COLO668 (cell line): ENCODE data around the gene FAM162A.
"Not testable (repeated sequence)": the region's sequence is repeated elsewhere in the genome, so short reads cannot be mapped to it uniquely, and the experiment has no call there.

ENCODE experiments used
- DNase-seq: peaks from one replicate; lab custom pipeline; 2025; ENCODE audit not compliant: unreplicated experiment; lab: John Stamatoyannopoulos, UW

Gene FAM162A

GRCh38 chr3:122416966-122417365 lies 33.0 kb downstream of the FAM162A start:
- DNase-seq = no peak

GRCh38 chr3:122421101-122421500 lies 37.1 kb downstream of the FAM162A start:
- DNase-seq = no peak

GRCh38 chr3:122421836-122422235 lies 37.9 kb downstream of the FAM162A start:
- DNase-seq = no peak

- DNase-seq = no peak
Measured at GRCh38 chr3:122427857-122428471, 44.0 kb downstream of the FAM162A start.

- no peak for DNase-seq
Measured at GRCh38 chr3:122430371-122430770, 46.4 kb downstream of the FAM162A start.

GRCh38 chr3:122435950-122436349 lies 52.0 kb downstream of the FAM162A start:
- no peak for DNase-seq

- DNase-seq = no peak
Measured at GRCh38 chr3:122443090-122443489, 59.1 kb downstream of the FAM162A start.

- not testable (repeated sequence) for DNase-seq
Measured at GRCh38 chr3:122443762-122444490, 59.9 kb downstream of the FAM162A start.

- DNase-seq = not testable (repeated sequence)
Measured at GRCh38 chr3:122444491-122444887, 60.5 kb downstream of the FAM162A start.

- not testable (repeated sequence) for DNase-seq
Measured at GRCh38 chr3:122448218-122448617, 64.2 kb downstream of the FAM162A start.

- DNase-seq = no peak
Measured at GRCh38 chr3:122451371-122451770, 67.4 kb downstream of the FAM162A start.

- DNase-seq = no peak
Measured at GRCh38 chr3:122456074-122456473, 72.1 kb downstream of the FAM162A start.

- no peak for DNase-seq
Measured at GRCh38 chr3:122457706-122458105, 73.7 kb downstream of the FAM162A start.

GRCh38 chr3:122458992-122459391 lies 75.0 kb downstream of the FAM162A start:
- DNase-seq = no peak

GRCh38 chr3:122461806-122462205 lies 77.8 kb downstream of the FAM162A start:
- no peak for DNase-seq
